DMS79 (cell line): Measurements from ENCODE around the gene ROBO1.
"Not testable (repeated sequence)": the region's sequence is repeated elsewhere in the genome, so short reads cannot be mapped to it uniquely, and the experiment has no call there.

ENCODE experiments used
- DNase-seq: peaks from one replicate; lab custom pipeline; 2025; lab: John Stamatoyannopoulos, UW

Gene ROBO1

DNA sequence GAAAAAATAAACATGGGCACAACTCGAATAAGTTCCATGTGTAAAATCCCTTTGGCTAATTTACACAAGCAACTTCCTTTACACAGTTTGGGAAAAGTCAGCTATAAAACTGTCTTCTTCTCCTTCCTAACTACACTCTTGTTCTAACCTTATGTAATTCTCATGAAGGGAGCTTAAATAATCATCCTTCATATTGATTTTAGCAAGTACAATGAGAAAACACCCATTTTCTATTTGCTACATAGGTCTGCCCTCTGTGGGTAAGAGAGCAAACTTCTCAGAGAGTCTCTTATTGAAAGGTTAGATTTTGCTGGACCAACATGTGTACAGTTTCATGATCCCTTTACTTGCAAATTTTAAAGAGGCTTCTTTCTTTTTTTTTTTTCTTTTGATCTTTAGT is 398.5 kb downstream of the ROBO1 start:
- DNase-seq = no peak

DNA sequence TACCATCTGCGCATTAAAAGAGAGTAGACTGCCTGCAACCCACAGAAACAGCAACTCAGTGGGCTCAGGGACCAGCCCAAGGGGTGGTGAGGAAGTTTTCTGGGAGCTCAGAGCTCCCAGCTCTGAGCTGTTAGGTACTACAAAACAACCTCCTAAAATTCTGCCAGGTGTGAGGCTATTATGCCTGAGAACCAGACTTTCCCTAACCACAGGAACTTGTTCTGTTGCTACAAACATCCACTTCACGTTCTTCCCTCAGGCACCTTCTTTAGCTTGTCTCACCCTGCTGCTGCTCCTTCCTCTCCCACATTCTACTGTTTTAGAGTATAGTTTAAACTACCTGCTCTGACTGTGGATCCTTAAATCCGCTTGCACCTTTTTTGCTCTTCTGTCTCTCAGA is 399.4 kb downstream of the ROBO1 start:
- no peak for DNase-seq

- DNase-seq = no peak
Measured at GRCh38 chr3:79367803-79368202, 400.0 kb downstream of the ROBO1 start.

GRCh38 chr3:79367066-79367465 is 400.7 kb downstream of the ROBO1 start:
- no peak for DNase-seq

DNA sequence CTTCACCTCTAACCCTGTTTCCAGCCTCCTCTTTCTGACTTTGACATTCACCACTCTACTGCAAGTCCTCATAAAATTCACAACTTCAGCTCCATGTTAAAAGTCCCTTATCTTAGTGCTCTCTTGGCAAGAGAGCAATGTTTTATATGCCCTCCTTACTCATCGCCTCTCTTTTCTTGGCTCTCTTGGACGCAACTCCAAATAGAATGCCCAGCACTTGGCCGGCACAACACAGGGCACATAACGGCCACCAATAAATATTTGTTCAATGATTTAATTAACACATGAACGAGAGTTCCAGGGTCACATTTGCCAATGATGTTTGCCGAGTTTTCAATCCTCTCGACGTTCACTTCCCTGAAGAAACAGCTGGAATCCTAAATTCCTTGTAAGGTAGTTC is 401.4 kb downstream of the ROBO1 start:
- no peak for DNase-seq

GRCh38 chr3:79364784-79365183 is 403.0 kb downstream of the ROBO1 start:
- DNase-seq = no peak

DNA sequence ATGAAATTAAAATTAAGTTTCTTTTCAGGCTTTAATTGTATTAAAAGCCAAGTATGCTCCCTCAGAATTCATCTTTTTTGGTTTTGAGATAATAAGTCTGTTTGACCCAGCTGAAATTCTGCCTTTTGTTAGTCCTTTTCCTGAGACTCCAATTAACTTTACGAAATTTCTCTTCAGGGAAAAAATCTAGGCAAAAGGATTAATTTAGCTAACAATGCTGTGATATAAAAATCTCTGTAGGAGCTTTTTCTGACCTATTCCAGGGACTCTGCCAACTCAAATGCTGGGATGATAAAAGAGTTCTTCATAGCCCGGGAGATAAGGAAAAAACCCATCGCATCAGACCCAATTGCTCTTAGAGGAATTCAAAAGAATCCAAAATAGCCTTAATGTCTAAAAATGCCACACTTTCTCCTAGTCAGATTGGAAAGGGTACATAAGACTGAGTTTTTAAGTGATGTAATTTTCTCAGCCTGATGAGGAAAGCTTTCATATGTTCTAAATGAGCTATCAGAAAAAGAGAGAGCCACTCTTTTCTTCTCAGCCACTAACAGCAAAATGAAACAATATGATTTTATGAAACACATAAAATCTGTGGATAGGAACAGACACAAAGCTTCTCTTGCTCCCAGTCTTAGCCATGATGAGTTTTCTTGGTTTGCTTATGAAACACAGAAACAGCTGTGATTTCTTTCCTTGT is 405.1 kb downstream of the ROBO1 start:
- DNase-seq = no peak

DNA sequence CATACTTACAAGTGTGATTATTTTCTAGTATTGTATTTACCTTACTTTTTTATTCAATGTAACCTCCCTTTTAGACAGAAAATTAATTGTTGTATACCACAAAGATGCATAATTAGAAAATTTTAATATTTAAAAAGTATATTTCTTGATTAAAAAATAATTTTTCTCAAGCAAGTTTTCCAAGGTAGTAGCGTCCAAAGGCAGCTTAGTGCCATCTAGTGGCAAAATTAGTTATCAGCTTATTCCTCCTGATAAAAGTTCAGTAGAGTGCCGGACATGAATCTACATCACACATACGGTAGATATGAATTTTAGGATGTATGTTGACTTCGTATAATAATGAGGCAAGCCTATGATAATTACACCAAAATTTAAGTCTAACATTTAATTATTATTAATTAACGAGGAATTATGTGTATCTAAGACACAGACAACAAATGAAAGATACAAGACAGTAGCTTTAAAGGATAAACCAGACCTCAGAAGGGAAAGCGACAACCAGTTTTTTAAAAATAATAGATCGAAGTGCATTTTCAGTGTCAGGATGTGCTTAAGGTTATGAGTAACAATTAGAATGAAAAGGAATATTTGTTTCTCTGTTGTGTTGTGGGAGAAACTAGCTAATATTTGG is 405.9 kb downstream of the ROBO1 start:
- DNase-seq = no peak

DNA sequence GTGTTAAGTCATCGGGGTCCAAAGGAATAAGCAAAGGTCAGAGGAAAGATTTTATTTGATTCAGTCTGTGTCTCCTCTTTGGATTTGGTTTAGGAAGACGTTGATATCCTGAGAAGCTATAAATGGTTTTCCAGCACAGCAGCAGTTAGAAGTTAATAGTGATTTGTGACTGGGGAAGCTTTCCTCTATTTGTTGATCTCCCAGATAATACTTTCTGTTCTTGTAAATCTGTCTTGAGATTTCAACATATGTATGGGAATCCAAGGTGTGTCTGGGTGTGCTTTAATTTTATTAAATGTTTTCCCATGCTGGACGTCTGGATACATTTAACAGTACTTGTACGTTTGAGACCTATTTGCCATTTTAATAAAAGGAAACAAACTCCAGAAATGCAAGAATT is 409.5 kb downstream of the ROBO1 start:
- no peak for DNase-seq

DNA sequence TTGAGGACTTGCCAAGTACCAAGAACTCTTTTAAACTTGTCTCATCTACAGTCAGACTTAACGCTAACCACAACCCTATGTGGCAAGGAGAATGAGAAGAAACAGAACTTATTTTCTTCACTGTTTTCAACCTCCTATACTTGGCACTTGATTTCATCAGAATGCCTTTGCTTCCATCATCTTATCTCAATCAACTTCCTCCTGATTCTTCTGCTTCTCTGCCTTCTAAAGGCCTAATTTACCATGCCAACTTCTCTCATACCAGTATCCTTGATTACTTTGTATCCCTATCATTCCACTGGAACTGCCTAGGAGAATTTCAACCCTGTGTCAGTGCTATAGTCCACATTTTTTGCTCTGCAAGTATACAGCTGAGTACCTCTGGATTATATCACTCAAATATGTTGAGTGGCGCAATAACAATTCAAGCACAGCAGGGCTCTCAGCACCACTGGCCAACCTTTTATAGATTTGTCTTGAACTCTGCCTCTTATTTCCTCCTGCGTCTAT is 413.6 kb downstream of the ROBO1 start:
- no peak for DNase-seq

DNA sequence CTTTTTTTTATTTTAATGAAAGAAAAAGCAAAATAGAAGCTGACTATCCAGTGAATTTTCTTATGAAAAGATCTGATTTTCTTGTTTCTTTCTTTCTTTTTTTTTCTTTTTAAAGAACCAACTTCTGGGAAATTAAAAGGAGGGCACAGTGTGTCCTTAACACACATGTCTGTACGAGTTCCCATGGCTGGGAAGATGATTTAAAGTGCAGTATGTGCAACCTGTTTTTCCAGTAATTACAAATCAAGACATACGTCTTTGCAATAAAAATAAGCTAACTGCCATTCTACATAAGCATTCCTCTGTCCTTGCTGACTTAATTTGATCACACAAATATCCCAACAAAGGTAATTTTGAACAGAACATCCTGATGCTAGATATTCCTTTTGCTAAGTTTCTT is 416.1 kb downstream of the ROBO1 start:
- DNase-seq = no peak

- no peak for DNase-seq
Measured at GRCh38 chr3:79344876-79345871, 422.6 kb downstream of the ROBO1 start.

- no peak for DNase-seq
Measured at GRCh38 chr3:79341961-79342360, 425.8 kb downstream of the ROBO1 start.

GRCh38 chr3:79339846-79340245 is 428.0 kb downstream of the ROBO1 start:
- DNase-seq = no peak

DNA sequence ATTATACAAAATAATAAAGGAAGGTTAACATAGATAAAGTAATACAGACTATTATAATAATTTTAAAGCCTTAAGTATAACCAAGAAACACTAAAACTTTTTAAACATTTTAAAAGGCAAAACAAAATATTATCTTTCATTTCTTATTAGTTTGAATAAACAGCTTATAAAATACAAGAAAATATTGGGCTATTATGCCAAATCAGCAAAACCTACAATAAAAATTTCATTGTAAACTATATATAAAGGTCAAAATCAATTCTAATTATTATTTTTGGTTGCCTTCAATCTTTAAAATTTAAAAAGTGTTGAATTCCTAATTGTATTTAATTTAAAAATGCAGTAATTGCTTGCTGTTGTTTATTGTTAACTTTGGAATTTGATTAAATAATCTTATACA is 430.0 kb downstream of the ROBO1 start:
- DNase-seq = no peak

DNA sequence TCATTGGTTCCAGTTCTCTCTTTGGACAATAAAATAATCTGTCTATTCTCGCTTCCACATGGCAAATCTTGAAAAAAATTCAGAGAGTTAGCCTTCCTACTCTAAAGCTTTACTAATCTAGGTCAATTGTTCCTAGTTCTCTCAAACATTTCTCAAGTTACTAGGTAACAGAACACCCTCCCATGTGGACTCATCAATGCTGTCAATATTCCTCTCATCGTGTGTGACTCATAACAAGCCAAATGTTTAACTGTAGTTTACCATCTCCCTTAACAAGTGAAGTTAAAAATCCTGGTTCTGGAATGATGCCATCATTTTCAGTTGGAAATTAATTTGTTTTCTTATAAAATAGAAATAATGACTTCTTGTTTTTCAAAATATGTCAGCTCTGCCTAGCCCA is 438.6 kb downstream of the ROBO1 start:
- no peak for DNase-seq

DNA sequence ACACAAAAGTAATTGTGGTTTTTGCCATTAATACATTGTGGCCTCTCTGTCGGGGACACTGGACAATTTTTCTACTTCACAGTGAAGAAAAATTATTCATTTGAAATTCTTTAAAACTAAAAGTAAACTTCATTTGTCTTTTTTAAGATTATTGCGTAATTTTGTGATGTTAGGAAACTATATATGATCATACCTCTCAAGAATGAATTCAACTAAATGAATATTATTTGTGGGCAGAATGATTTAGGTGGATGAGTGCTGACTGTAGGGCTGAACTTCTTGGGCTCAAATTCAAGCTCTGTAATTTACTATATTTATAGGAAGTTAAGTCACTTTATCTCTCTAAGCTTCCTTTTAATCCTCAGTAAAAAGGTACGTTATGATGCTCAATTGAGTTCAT is 441.2 kb downstream of the ROBO1 start:
- no peak for DNase-seq

GRCh38 chr3:79325833-79326383 is 441.9 kb downstream of the ROBO1 start:
- not testable (repeated sequence) for DNase-seq

- DNase-seq = no peak
Measured at GRCh38 chr3:79317551-79318518, 450.0 kb downstream of the ROBO1 start.

DNA sequence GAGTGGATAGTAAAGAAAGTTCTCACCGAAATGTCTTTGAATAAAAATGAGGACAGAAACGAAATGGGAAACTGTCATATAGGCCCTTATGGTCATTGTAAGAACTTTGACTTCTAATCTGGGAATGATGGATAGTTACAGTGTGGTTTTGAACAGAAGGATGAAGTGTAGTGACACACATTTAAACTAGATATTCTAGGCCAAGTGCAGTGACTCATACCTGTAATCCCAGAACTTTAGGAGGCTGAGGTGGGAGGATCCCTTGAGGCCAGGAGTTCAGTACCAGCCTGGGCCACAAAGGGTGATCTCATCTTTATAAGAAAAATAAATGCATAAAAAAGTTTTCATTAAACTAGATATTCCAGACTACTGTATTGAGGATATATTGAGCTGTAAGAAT is 452.8 kb downstream of the ROBO1 start:
- DNase-seq = no peak

GRCh38 chr3:79314544-79314943 is 453.3 kb downstream of the ROBO1 start:
- DNase-seq = no peak
